ENCODE data around the gene PEF1.

PEF1 gene

GRCh38 chr1:31605908-31606427 lies 38.7 kb downstream of the PEF1 start:
- Histone ChIP-seq H3K9ac (ENCODE audit: low read length) (no peak overlapping the region), H3K4me3 (ENCODE audit: low read length) (no peak overlapping the region), H3K79me2 (ENCODE audit: low read length) (no peaks in the 10 kb centered on the region), H3F3A (ENCODE audit: insufficient read depth, low read length) (no peaks in the 10 kb centered on the region; the same call in 1 of the 2 replicates), H3K27ac (ENCODE audit: low read length) (peak overlapping the region; percentile 42; the same call in 1 of the 2 replicates), H3K27me3 (replicated peaks; ENCODE audit: insufficient read depth, low read length) (no peaks in the 10 kb centered on the region), H3K4me1 (ENCODE audit: low read length) (peaks cover 22% of the 10 kb centered on the region), H2AFZ (ENCODE audit: low read length) (no peak overlapping the region), H3K4me2 (ENCODE audit: low read depth, low read length) (no peak overlapping the region), H4K20me1 (ENCODE audit: insufficient read depth, low read length) (no peaks in the 10 kb centered on the region), H3K36me3 (replicated peaks; ENCODE audit: insufficient read depth, low read length) (no peaks in the 10 kb centered on the region), H3K9me3 (replicated peaks; ENCODE audit: insufficient read depth, low read length) (no peaks in the 10 kb centered on the region), H3K9me2 (replicated peaks; ENCODE audit: insufficient read depth, low read length) (no peaks in the 10 kb centered on the region)
- TF ChIP-seq EZH2phosphoT487 (IDR thresholded peaks at IDR 0.05; ENCODE audit: low read length) (no peak), EZH2 (optimal IDR thresholded peaks at IDR 0.05; ENCODE audit: low read depth, low read length) (no peak)
- TF ChIP-seq, protein P1, sequence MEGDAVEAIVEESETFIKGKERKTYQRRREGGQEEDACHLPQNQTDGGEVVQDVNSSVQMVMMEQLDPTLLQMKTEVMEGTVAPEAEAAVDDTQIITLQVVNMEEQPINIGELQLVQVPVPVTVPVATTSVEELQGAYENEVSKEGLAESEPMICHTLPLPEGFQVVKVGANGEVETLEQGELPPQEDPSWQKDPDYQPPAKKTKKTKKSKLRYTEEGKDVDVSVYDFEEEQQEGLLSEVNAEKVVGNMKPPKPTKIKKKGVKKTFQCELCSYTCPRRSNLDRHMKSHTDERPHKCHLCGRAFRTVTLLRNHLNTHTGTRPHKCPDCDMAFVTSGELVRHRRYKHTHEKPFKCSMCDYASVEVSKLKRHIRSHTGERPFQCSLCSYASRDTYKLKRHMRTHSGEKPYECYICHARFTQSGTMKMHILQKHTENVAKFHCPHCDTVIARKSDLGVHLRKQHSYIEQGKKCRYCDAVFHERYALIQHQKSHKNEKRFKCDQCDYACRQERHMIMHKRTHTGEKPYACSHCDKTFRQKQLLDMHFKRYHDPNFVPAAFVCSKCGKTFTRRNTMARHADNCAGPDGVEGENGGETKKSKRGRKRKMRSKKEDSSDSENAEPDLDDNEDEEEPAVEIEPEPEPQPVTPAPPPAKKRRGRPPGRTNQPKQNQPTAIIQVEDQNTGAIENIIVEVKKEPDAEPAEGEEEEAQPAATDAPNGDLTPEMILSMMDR (IDR thresholded peaks at IDR 0.05; ENCODE audit: low read length): no peak
- DNase-seq: peak; percentile 74

DNA sequence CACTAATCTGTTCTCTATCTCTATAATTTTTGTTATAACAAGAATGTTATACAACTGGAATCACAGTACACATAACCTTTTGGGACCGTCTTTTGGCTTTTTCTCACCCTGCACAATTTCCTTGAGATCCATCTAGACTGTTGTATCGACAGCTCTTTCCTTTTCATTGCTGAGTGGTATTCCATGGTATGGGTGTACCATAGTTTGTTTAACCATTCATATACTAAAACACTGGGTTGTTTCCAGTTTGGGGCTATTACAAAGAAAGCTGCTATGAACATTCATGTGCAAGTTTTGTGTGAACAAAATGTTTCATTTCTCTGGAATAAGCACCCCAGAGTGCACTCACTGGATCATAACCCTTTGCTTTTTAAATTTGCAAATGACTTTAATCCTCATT lies 42.6 kb downstream of the PEF1 start:
- DNase-seq: no peak
- Histone ChIP-seq H3K4me3 (ENCODE audit: low read length) (no peak overlapping the region), H3K9ac (ENCODE audit: low read length) (no peak overlapping the region), H3K79me2 (ENCODE audit: low read length) (no peaks in the 10 kb centered on the region), H4K20me1 (ENCODE audit: insufficient read depth, low read length) (no peaks in the 10 kb centered on the region), H2AFZ (ENCODE audit: low read length) (no peak overlapping the region), H3F3A (ENCODE audit: insufficient read depth, low read length) (no peaks in the 10 kb centered on the region; the same call in 1 of the 2 replicates), H3K9me3 (replicated peaks; ENCODE audit: insufficient read depth, low read length) (no peaks in the 10 kb centered on the region), H3K4me1 (ENCODE audit: low read length) (peaks cover 27% of the 10 kb centered on the region), H3K27me3 (replicated peaks; ENCODE audit: insufficient read depth, low read length) (no peaks in the 10 kb centered on the region), H3K4me2 (ENCODE audit: low read depth, low read length) (no peak overlapping the region), H3K27ac (ENCODE audit: low read length) (no peak overlapping the region), H3K9me2 (replicated peaks; ENCODE audit: insufficient read depth, low read length) (no peaks in the 10 kb centered on the region), H3K36me3 (replicated peaks; ENCODE audit: insufficient read depth, low read length) (no peaks in the 10 kb centered on the region)
- no peak for TF ChIP-seq EZH2phosphoT487 (IDR thresholded peaks at IDR 0.05; ENCODE audit: low read length)

DNA sequence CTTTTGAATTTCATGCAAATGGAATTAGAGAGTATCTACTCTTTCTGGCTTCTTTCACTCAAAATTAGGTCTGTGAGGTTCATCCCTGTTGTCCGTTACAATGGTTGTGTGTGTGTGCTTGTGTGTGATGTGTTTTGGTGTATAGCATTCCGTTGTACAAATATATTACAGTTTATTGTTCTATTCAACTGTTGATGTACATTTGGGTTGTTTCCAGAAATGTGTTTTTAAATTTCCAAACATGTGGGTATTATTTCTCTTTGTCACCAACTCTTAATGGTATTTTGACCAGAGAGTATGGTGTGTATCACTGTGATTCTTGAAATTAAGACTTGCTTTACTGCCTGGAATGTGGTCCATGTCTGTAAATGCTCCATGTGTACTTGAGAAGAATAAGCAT lies 44.0 kb downstream of the PEF1 start:
- Histone ChIP-seq H3K4me2 (ENCODE audit: low read depth, low read length) (peak overlapping the region; percentile 14; the same call in 1 of the 2 replicates), H3K4me3 (ENCODE audit: low read length) (no peak overlapping the region), H3K9me3 (replicated peaks; ENCODE audit: insufficient read depth, low read length) (no peaks in the 10 kb centered on the region), H3K4me1 (ENCODE audit: low read length) (peaks cover 18% of the 10 kb centered on the region), H3K27ac (ENCODE audit: low read length) (no peak overlapping the region), H2AFZ (ENCODE audit: low read length) (no peak overlapping the region), H4K20me1 (ENCODE audit: insufficient read depth, low read length) (no peaks in the 10 kb centered on the region), H3K27me3 (replicated peaks; ENCODE audit: insufficient read depth, low read length) (no peaks in the 10 kb centered on the region), H3F3A (ENCODE audit: insufficient read depth, low read length) (no peaks in the 10 kb centered on the region; the same call in 1 of the 2 replicates), H3K79me2 (ENCODE audit: low read length) (no peaks in the 10 kb centered on the region), H3K9me2 (replicated peaks; ENCODE audit: insufficient read depth, low read length) (no peaks in the 10 kb centered on the region), H3K9ac (ENCODE audit: low read length) (no peak overlapping the region), H3K36me3 (replicated peaks; ENCODE audit: insufficient read depth, low read length) (no peaks in the 10 kb centered on the region)
- TF ChIP-seq, protein P1 (IDR thresholded peaks at IDR 0.05; ENCODE audit: low read length): no peak
- TF ChIP-seq EZH2phosphoT487 (IDR thresholded peaks at IDR 0.05; ENCODE audit: low read length) (no peak), EZH2 (optimal IDR thresholded peaks at IDR 0.05; ENCODE audit: low read depth, low read length) (no peak)
- no peak for DNase-seq

DNA sequence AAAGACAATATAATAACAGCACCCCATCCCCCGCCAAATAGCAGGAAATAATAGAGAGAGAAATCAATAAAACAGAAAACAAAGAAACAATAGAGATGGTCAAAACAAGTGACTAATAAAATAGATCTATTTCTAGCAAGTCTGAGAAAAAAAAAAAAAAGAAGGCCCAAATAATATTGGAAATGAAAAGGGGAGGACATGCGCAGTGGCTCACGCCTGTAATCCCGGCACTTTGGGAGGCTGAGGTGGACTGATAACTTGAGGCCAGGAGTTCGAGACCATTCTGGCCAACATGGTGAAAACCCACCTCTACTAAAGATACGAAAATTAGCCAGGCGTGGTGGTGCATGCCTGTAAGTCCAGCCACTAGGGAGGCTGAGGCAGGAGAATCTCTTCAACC lies 45.7 kb downstream of the PEF1 start:
- H3K36me3 ChIP-seq (replicated peaks; ENCODE audit: insufficient read depth, low read length): no peaks in the 10 kb centered on the region
- no peak overlapping the region for H3K9ac ChIP-seq (ENCODE audit: low read length)
- H3K27me3 ChIP-seq (replicated peaks; ENCODE audit: insufficient read depth, low read length): no peaks in the 10 kb centered on the region
- no peak overlapping the region for H3K4me2 ChIP-seq (ENCODE audit: low read depth, low read length)
- H2AFZ ChIP-seq (ENCODE audit: low read length): no peak overlapping the region
- no peaks in the 10 kb centered on the region for H4K20me1 ChIP-seq (ENCODE audit: insufficient read depth, low read length)
- TF ChIP-seq, protein P1 (IDR thresholded peaks at IDR 0.05; ENCODE audit: low read length): no peak
- TF ChIP-seq EZH2phosphoT487 (IDR thresholded peaks at IDR 0.05; ENCODE audit: low read length) (no peak), EZH2 (optimal IDR thresholded peaks at IDR 0.05; ENCODE audit: low read depth, low read length) (no peak)
- no peaks in the 10 kb centered on the region for H3K79me2 ChIP-seq (ENCODE audit: low read length)
- no peak for DNase-seq
- no peaks in the 10 kb centered on the region for H3F3A ChIP-seq (ENCODE audit: insufficient read depth, low read length)
- H3K9me3 ChIP-seq (replicated peaks; ENCODE audit: insufficient read depth, low read length): no peaks in the 10 kb centered on the region
- H3K4me3 ChIP-seq (ENCODE audit: low read length): no peak overlapping the region
- H3K4me1 ChIP-seq (ENCODE audit: low read length): peaks cover 12% of the 10 kb centered on the region; the same call in 1 of the 2 replicates
- no peaks in the 10 kb centered on the region for H3K9me2 ChIP-seq (replicated peaks; ENCODE audit: insufficient read depth, low read length)
- H3K27ac ChIP-seq (ENCODE audit: low read length): no peak overlapping the region
